GM12878 (cell line): ENCODE results near the gene SPAG17. TPM values are rescaled to one million over a fixed set of nuclear protein-coding genes. Genes with fewer than 3 reads are reported as not detected.

ENCODE experiments used
- BHLHE40 ChIP-seq, 2 experiments: fragments of 450-650 bp in 1 of 2; IDR thresholded peaks; 2 replicates each; pipeline ENCODE4 v1.6.1; 2011 to 2017; ENCODE audit warnings: low read depth in 2 of 2, borderline replicate concordance in 1 of 2, improper control_type of control experiment in 1 of 2, low read length in 1 of 2, mild to moderate bottlenecking in 1 of 2
- DPF2 ChIP-seq: fragments of 450-650 bp; IDR thresholded peaks from 2 replicates; pipeline ENCODE4 v1.6.1; 2017; ENCODE audit warnings: mild to moderate bottlenecking
- E2F8 ChIP-seq: fragments of 450-650 bp; IDR thresholded peaks from 2 replicates; pipeline ENCODE4 v1.6.1; 2018; ENCODE audit warnings: mild to moderate bottlenecking, low read depth, moderate library complexity; ENCODE audit not compliant: partially characterized antibody
- HDGF ChIP-seq: fragments of 450-650 bp; IDR thresholded peaks from 2 replicates; pipeline ENCODE4 v1.6.1; 2016; ENCODE audit warnings: antibody characterized with exemption
- SIN3A ChIP-seq: IDR thresholded peaks from 2 replicates; pipeline ENCODE4 v1.6.1; 2012; ENCODE audit warnings: low read depth, low read length, improper control_type of control experiment
- SMC3 ChIP-seq: IDR thresholded peaks from 2 replicates; pipeline ENCODE4 v1.6.1; 2011; ENCODE audit warnings: low read length, improper control_type of control experiment, borderline replicate concordance
- SREBF2 ChIP-seq: IDR thresholded peaks from 2 replicates; pipeline ENCODE4 v1.6.1; 2012; ENCODE audit warnings: mild to moderate bottlenecking, low read length
- ZBTB40 ChIP-seq: fragments of 450-650 bp; IDR thresholded peaks from 2 replicates; pipeline ENCODE4 v1.6.1; 2016; ENCODE audit warnings: mild to moderate bottlenecking, moderate library complexity, borderline replicate concordance
- ZNF217 ChIP-seq: fragments of 450-650 bp; IDR thresholded peaks from 2 replicates; pipeline ENCODE4 v1.6.1; 2017; ENCODE audit warnings: antibody characterized with exemption, mild to moderate bottlenecking
- ZNF384 ChIP-seq: IDR thresholded peaks from 2 replicates; pipeline ENCODE4 v1.6.1; 2012; ENCODE audit warnings: low read depth, mild to moderate bottlenecking, low read length, improper control_type of control experiment, borderline replicate concordance
- polyA plus RNA-seq, 11 experiments: library from polyadenylated mRNA; depleted of rRNA in 4 of 11; unstranded in 6 of 11; stranded (reverse) in 5 of 11; fragments of >200 nt; fragmentation: Nextera tagmentation in 4 of 11; fragmentation: Illumina TruSeq in 1 of 11; extraction: Ambion mirVana in 4 of 11; extraction: Trizol in 1 of 11; gene quantifications; 1 replicate in 1 of 11; 2 replicates in 10 of 11; pipeline versions ENCODE4 v1.2.1 to v1.2.3, GENCODE V29; 2011 to 2016; ENCODE audit warnings: inconsistent platforms in 2 of 11, missing spikeins in 2 of 11, low read depth in 1 of 11
- total RNA-seq, 4 experiments: library from RNA; depleted of rRNA in 3 of 4; stranded (reverse); fragments of >200 nt in 3 of 4; fragmentation: Illumina TruSeq in 1 of 4; extraction: Trizol in 1 of 4; gene quantifications; 2 replicates each; pipeline versions ENCODE4 v1.2.1 to v1.2.3, GENCODE V29; 2013 to 2021

SPAG17 gene
- total and polyA plus RNA-seq, 10 of the 15 experiments (the other 5 are each of a cell fraction or from before 2014, with no cell fraction given) = 0.02 to 0.16 (median 0.03) TPM; not detected in 7

- TF ChIP-seq ZBTB40 = no peak
- no peak for TF ChIP-seq HDGF
- no peak for TF ChIP-seq E2F8
- no peak for TF ChIP-seq SREBF2
- no peak for TF ChIP-seq BHLHE40 (IDR thresholded peaks at IDR 0.05; ENCODE audit: borderline replicate concordance in 1 of 2, low read depth in 2 of 2, low read length in 1 of 2)
- no peak for TF ChIP-seq ZNF217
- no peak for TF ChIP-seq ZNF384
- TF ChIP-seq DPF2 = no peak
- TF ChIP-seq SMC3 = no peak
- TF ChIP-seq SIN3A = no peak
Observed at GRCh38 chr1:118189564-118189963, 4.5 kb upstream of the SPAG17 start (continued).
